ENCODE data around the gene KLHL1. TPM values are rescaled to one million over a fixed set of nuclear protein-coding genes. Genes with fewer than 3 reads are reported as not detected.

Gene KLHL1
- total RNA-seq, 2 donors from 2014 or later = 0.11 TPM; not detected in 1

GRCh38 chr13:69872321-69873047 lies 235.8 kb downstream of the KLHL1 start:
- Histone ChIP-seq H3K27ac (no peak overlapping the region), H3K36me3 (no peaks in the 10 kb centered on the region), H3K4me3 (no peak overlapping the region), H3K4me1 (no peaks in the 10 kb centered on the region), H3K9me3 (no peaks in the 10 kb centered on the region), H3K27me3 (no peaks in the 10 kb centered on the region), H3K9ac (ENCODE audit: low read depth in 2 of 2, low read length in 2 of 2) (no peak overlapping the region)
- intact Hi-C loops (cut with DNase I) = no loop called here
- no peak for DNase-seq
- no peak for TF ChIP-seq CTCF (IDR thresholded peaks at IDR 0.05)

GRCh38 chr13:69866555-69866954 lies 241.7 kb downstream of the KLHL1 start:
- Histone ChIP-seq H3K9me3 (no peaks in the 10 kb centered on the region), H3K9ac (ENCODE audit: low read depth in 2 of 2, low read length in 2 of 2) (no peak overlapping the region), H3K27ac (no peak overlapping the region), H3K27me3 (no peaks in the 10 kb centered on the region), H3K36me3 (no peaks in the 10 kb centered on the region), H3K4me1 (no peaks in the 10 kb centered on the region), H3K4me3 (no peak overlapping the region)
- no peak for TF ChIP-seq CTCF (IDR thresholded peaks at IDR 0.05)
- intact Hi-C loops (cut with DNase I) = no loop called here
- no peak for DNase-seq

GRCh38 chr13:69857183-69857821 lies 250.9 kb downstream of the KLHL1 start:
- DNase-seq = no peak

GRCh38 chr13:69856331-69856730 lies 251.9 kb downstream of the KLHL1 start:
- intact Hi-C loops (cut with DNase I) = loop anchor here (5.0 kb wide), 2 partner anchors 279 to 319 kb away; no protein-coding TSS in a partner anchor
- no peak overlapping the region for H3K27ac ChIP-seq
- no peaks in the 10 kb centered on the region for H3K9me3 ChIP-seq
- no peaks in the 10 kb centered on the region for H3K36me3 ChIP-seq
- DNase-seq = no peak
- H3K4me3 ChIP-seq = no peak overlapping the region
- TF ChIP-seq CTCF (IDR thresholded peaks at IDR 0.05) = no peak
- no peak overlapping the region for H3K9ac ChIP-seq (ENCODE audit: low read depth in 2 of 2, low read length in 2 of 2)
- no peaks in the 10 kb centered on the region for H3K4me1 ChIP-seq
- H3K27me3 ChIP-seq = no peaks in the 10 kb centered on the region

More at GRCh38 chr13:69857183-69857821, 250.9 kb downstream of the KLHL1 start:
- intact Hi-C loops (cut with DNase I) = loop anchor here (5.0 kb wide), 2 partner anchors 280 to 320 kb away; no protein-coding TSS in a partner anchor
- no peaks in the 10 kb centered on the region for H3K9me3 ChIP-seq
- no peak overlapping the region for H3K9ac ChIP-seq (ENCODE audit: low read depth in 2 of 2, low read length in 2 of 2)
- H3K27me3 ChIP-seq = no peaks in the 10 kb centered on the region
- H3K36me3 ChIP-seq = no peaks in the 10 kb centered on the region
- no peak overlapping the region for H3K4me3 ChIP-seq
- peak; percentile 66 for TF ChIP-seq CTCF (IDR thresholded peaks at IDR 0.05)
- H3K27ac ChIP-seq = no peak overlapping the region
- H3K4me1 ChIP-seq = no peaks in the 10 kb centered on the region

- Histone ChIP-seq H3K27ac (no peak overlapping the region), H3K27me3 (no peaks in the 10 kb centered on the region), H3K9ac (ENCODE audit: low read depth in 2 of 2, low read length in 2 of 2) (no peak overlapping the region), H3K4me3 (no peak overlapping the region), H3K4me1 (no peaks in the 10 kb centered on the region), H3K9me3 (no peaks in the 10 kb centered on the region), H3K36me3 (no peaks in the 10 kb centered on the region)
- no peak for DNase-seq
- TF ChIP-seq CTCF (IDR thresholded peaks at IDR 0.05) = no peak
- intact Hi-C loops (cut with DNase I) = no loop called here
Measured at GRCh38 chr13:69828527-69828926, 279.7 kb downstream of the KLHL1 start.

Measured in colonic mucosa (tissue), 4 donors.